ENCODE measurements around the gene HIVEP3.

Gene HIVEP3

GRCh38 chr1:41724248-41724647, 194.5 kb downstream of the HIVEP3 start:
- Histone ChIP-seq H3K79me2 (ENCODE audit: low read length) (no peaks in the 10 kb centered on the region), H4K20me1 (ENCODE audit: insufficient read depth, low read length) (no peaks in the 10 kb centered on the region), H3K4me2 (ENCODE audit: low read depth, low read length) (no peak overlapping the region), H3F3A (ENCODE audit: insufficient read depth, low read length) (peaks cover 40% of the 10 kb centered on the region), H3K4me1 (ENCODE audit: low read length) (peaks cover 73% of the 10 kb centered on the region), H3K9ac (ENCODE audit: low read length) (no peak overlapping the region), H3K9me2 (replicated peaks; ENCODE audit: insufficient read depth, low read length) (no peaks in the 10 kb centered on the region), H3K9me3 (replicated peaks; ENCODE audit: insufficient read depth, low read length) (no peaks in the 10 kb centered on the region), H3K27me3 (replicated peaks; ENCODE audit: insufficient read depth, low read length) (no peaks in the 10 kb centered on the region), H3K36me3 (replicated peaks; ENCODE audit: insufficient read depth, low read length) (no peaks in the 10 kb centered on the region), H2AFZ (ENCODE audit: low read length) (no peak overlapping the region), H3K27ac (ENCODE audit: low read length) (no peak overlapping the region), H3K4me3 (ENCODE audit: low read length) (no peak overlapping the region)
- TF ChIP-seq CTCF (IDR thresholded peaks at IDR 0.05; ENCODE audit: low read length) (no peak), EZH2phosphoT487 (IDR thresholded peaks at IDR 0.05; ENCODE audit: low read length) (no peak), EZH2 (optimal IDR thresholded peaks at IDR 0.05; ENCODE audit: low read depth, low read length) (no peak)
- no peak for DNase-seq

- H3K4me2 ChIP-seq (ENCODE audit: low read depth, low read length): no peak overlapping the region
- no peaks in the 10 kb centered on the region for H3K9me3 ChIP-seq (replicated peaks; ENCODE audit: insufficient read depth, low read length)
- no peak for DNase-seq
- H3K4me1 ChIP-seq (ENCODE audit: low read length): peaks cover 70% of the 10 kb centered on the region
- no peak overlapping the region for H2AFZ ChIP-seq (ENCODE audit: low read length)
- H3K4me3 ChIP-seq (ENCODE audit: low read length): no peak overlapping the region
- no peak overlapping the region for H3K9ac ChIP-seq (ENCODE audit: low read length)
- H3F3A ChIP-seq (ENCODE audit: insufficient read depth, low read length): peaks cover 35% of the 10 kb centered on the region
- TF ChIP-seq EZH2phosphoT487 (IDR thresholded peaks at IDR 0.05; ENCODE audit: low read length) (no peak), EZH2 (optimal IDR thresholded peaks at IDR 0.05; ENCODE audit: low read depth, low read length) (no peak), CTCF (IDR thresholded peaks at IDR 0.05; ENCODE audit: low read length) (no peak)
- no peaks in the 10 kb centered on the region for H3K36me3 ChIP-seq (replicated peaks; ENCODE audit: insufficient read depth, low read length)
- no peak overlapping the region for H3K27ac ChIP-seq (ENCODE audit: low read length)
- H3K9me2 ChIP-seq (replicated peaks; ENCODE audit: insufficient read depth, low read length): no peaks in the 10 kb centered on the region
- H4K20me1 ChIP-seq (ENCODE audit: insufficient read depth, low read length): no peaks in the 10 kb centered on the region
- no peaks in the 10 kb centered on the region for H3K79me2 ChIP-seq (ENCODE audit: low read length)
- no peaks in the 10 kb centered on the region for H3K27me3 ChIP-seq (replicated peaks; ENCODE audit: insufficient read depth, low read length)
Measured at GRCh38 chr1:41723786-41724185, 194.9 kb downstream of the HIVEP3 start.

GRCh38 chr1:41722184-41722583, 196.5 kb downstream of the HIVEP3 start:
- TF ChIP-seq CTCF (IDR thresholded peaks at IDR 0.05; ENCODE audit: low read length) (no peak), EZH2phosphoT487 (IDR thresholded peaks at IDR 0.05; ENCODE audit: low read length) (no peak), EZH2 (optimal IDR thresholded peaks at IDR 0.05; ENCODE audit: low read depth, low read length) (no peak)
- H3K79me2 ChIP-seq (ENCODE audit: low read length): no peaks in the 10 kb centered on the region
- no peak overlapping the region for H3K27ac ChIP-seq (ENCODE audit: low read length)

More at GRCh38 chr1:41722184-41722583, 196.5 kb downstream of the HIVEP3 start:
- H3K9me3 ChIP-seq (replicated peaks; ENCODE audit: insufficient read depth, low read length): no peaks in the 10 kb centered on the region
- no peaks in the 10 kb centered on the region for H3K9me2 ChIP-seq (replicated peaks; ENCODE audit: insufficient read depth, low read length)
- H3K27me3 ChIP-seq (replicated peaks; ENCODE audit: insufficient read depth, low read length): no peaks in the 10 kb centered on the region
- no peaks in the 10 kb centered on the region for H4K20me1 ChIP-seq (ENCODE audit: insufficient read depth, low read length)
- H3K4me1 ChIP-seq (ENCODE audit: low read length): peaks cover 57% of the 10 kb centered on the region
- H3K36me3 ChIP-seq (replicated peaks; ENCODE audit: insufficient read depth, low read length): no peaks in the 10 kb centered on the region
- H3F3A ChIP-seq (ENCODE audit: insufficient read depth, low read length): peaks cover 19% of the 10 kb centered on the region
- no peak overlapping the region for H3K4me2 ChIP-seq (ENCODE audit: low read depth, low read length)
- no peak for DNase-seq
- H2AFZ ChIP-seq (ENCODE audit: low read length): no peak overlapping the region
- no peak overlapping the region for H3K9ac ChIP-seq (ENCODE audit: low read length)
- no peak overlapping the region for H3K4me3 ChIP-seq (ENCODE audit: low read length)
